ENCODE data around the gene CMTM4.

The CMTM4 gene

GRCh38 chr16:66696669-66697630 lies at the start of gene CMTM4:
TSS of gene CMTM4 (minus strand) at chr16:66696743. CDS start at chr16:66696525, 218 bp downstream.
- in situ Hi-C loops (cut with HindIII; ENCODE audit: low sequenced_read_pairs) = no loop called here

- in situ Hi-C loops (cut with HindIII; ENCODE audit: low sequenced_read_pairs) = no loop called here
Measured at GRCh38 chr16:66746048-66746447, 49.5 kb upstream of the CMTM4 start.

- in situ Hi-C loops (cut with HindIII; ENCODE audit: low sequenced_read_pairs) = no loop called here
Measured at GRCh38 chr16:66741950-66742808, 45.6 kb upstream of the CMTM4 start.

GRCh38 chr16:66741169-66741900 lies 44.8 kb upstream of the CMTM4 start:
- in situ Hi-C loops (cut with HindIII; ENCODE audit: low sequenced_read_pairs) = no loop called here

DNA sequence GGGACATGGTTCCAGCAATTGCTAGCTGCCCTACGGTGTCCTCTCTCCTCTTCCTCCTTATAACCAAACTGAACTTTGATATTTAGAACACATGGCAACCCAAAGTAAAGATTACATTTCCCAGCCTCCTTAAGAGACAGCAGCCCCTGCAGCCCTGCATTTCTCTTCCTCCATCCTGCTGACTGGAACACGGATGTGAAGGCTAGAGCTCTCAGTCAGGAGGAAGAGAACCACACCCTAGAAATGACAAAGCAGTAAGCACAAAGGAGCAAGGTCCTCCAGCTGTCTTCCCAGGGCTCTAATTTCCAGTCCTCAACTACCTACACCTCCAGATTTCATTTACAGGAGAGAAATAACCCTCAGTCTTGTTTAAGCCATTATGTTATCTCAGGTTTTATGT lies 44.0 kb upstream of the CMTM4 start:
- in situ Hi-C loops (cut with HindIII; ENCODE audit: low sequenced_read_pairs) = no loop called here

DNA sequence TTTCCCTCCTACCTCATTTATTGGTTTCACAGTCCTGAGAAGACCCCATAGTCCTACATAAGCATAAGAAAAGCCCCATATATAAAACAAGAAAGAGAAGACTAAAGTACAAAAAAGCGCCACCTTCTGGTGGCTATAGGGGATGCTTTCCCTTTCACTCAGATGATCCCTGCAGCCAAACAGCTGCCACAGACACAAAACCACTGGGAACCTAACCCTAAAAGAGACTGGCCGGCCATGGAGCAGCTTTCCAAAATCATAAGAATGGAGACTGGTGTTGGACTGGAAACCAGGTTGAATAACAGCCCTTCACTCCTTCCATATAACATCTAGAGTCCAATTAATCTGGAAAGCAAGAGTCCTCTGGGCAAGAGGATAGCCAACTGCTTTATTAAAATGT lies 43.5 kb upstream of the CMTM4 start:
- in situ Hi-C loops (cut with HindIII; ENCODE audit: low sequenced_read_pairs) = no loop called here

DNA sequence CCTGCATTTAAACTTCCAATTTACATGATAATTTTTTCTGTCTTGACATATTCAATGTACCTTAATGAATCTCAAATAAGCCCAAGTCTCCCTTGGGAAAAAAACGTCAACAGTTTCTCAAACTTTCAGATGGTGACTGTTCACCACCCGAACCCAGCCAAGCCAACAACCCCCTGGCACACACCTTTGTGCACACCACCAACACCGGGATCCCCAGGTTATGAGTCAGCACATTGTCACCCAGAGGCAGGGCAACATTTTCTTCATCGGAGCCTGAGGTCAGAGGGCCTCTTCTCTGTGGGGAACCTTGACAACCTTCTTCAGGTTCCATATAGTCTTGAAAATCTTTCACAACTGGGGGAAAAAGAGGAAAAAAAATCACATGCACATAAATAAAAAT lies 39.3 kb upstream of the CMTM4 start:
- in situ Hi-C loops (cut with HindIII; ENCODE audit: low sequenced_read_pairs) = no loop called here

- in situ Hi-C loops (cut with HindIII; ENCODE audit: low sequenced_read_pairs) = no loop called here
Measured at GRCh38 chr16:66731101-66731500, 34.6 kb upstream of the CMTM4 start.

GRCh38 chr16:66728804-66729203 lies 32.3 kb upstream of the CMTM4 start:
- in situ Hi-C loops (cut with HindIII; ENCODE audit: low sequenced_read_pairs) = no loop called here

GRCh38 chr16:66728117-66728787 lies 31.7 kb upstream of the CMTM4 start:
- in situ Hi-C loops (cut with HindIII; ENCODE audit: low sequenced_read_pairs) = no loop called here

GRCh38 chr16:66720766-66721165 lies 24.2 kb upstream of the CMTM4 start:
- in situ Hi-C loops (cut with HindIII; ENCODE audit: low sequenced_read_pairs) = no loop called here

GRCh38 chr16:66719246-66719645 lies 22.7 kb upstream of the CMTM4 start:
- in situ Hi-C loops (cut with HindIII; ENCODE audit: low sequenced_read_pairs) = no loop called here

DNA sequence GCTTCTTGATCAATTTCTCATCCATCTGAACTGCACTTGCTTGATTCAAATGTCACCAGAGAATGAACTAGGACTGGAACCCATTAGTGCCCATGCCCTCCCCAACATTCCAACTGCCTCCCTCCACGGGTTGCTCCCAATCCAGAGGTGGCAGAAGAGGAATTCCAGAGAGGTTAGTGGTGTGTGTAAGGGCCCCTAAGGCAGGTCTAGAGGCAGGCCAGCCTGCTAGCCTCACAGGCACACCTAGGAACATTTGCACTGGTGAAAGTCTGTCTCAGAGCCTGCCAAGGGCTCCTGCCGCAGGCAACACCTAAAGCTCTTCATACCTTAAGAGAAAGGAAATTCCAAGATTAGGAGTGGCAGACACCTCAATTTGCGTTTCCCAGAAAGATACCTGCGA lies 21.2 kb upstream of the CMTM4 start:
- in situ Hi-C loops (cut with HindIII; ENCODE audit: low sequenced_read_pairs) = no loop called here

DNA sequence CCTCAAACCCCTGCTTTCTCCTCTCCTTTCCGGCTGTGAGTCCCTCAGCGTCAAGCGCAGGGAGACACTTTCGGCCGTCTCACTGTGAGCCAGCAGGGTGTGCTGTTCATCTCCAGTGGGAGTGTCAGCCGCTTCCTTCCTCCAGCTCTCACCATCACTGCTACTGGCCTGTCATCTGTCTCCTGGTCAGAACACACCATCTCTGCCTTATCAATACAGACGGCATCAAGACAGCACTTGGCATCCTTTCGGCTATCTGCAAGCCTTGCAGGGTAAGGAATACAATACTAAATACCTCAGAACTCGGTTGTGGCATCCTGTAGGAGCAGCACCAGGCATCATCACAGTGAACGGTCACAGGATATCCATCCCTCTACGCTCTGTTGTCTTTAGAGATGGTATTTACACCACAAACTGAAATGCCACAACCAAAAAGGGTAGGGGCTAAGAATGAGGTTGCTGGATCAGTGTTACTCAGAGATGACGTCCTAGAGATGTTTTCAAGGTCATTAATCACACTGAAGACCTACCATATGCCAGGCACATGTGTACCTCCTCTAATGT lies 20.7 kb upstream of the CMTM4 start:
- in situ Hi-C loops (cut with HindIII; ENCODE audit: low sequenced_read_pairs) = no loop called here

DNA sequence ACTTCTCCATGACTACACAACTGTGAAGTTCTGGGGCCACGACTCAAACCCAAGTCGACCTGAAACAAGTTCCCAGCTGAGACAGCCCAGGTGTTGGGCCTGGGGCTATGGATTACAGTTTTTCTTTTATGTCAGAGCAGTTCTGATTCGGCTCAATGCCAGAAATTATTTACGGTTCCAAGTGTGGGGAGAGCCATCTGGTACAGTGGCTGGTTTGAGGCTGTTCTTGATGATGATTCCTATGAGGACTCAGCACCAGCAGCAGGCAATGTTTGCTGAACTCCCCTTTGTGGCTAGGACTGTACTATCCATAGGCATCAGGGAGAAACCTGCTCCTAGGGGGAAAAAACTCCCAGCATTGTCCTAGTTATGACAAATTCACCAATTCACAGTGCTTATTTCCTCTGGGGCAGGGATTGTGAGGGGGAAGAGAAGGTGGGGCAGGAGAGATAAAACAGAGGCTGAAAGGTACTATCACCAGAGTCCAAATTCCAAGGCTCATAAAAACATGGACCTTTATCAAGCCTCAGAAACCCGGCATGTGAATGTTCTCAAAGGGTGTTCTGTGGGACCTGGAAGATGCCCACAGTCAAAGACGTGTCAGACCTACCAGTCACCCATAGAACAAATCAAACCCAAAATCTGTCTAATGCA lies 18.2 kb upstream of the CMTM4 start:
- in situ Hi-C loops (cut with HindIII; ENCODE audit: low sequenced_read_pairs) = no loop called here

DNA sequence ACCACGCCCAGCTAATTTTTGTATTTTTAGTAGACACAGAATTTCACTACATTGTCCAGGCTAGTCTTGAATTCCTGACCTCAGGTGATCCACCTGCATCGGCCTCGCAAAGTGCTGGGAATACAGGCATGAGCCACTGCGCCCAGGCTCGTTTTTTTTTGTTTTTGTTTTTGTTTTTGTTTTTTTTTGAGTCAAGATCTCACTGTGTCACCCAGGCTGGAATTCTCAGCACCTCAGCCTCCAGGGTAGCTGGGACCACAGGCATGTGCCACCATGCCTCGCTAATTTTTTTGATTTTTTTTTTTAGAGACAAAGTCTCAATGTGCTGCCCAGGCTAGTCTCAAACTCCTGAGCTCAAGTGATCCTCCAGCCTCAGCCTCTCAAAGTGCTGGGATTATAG lies 17.5 kb upstream of the CMTM4 start:
- in situ Hi-C loops (cut with HindIII; ENCODE audit: low sequenced_read_pairs) = no loop called here

DNA sequence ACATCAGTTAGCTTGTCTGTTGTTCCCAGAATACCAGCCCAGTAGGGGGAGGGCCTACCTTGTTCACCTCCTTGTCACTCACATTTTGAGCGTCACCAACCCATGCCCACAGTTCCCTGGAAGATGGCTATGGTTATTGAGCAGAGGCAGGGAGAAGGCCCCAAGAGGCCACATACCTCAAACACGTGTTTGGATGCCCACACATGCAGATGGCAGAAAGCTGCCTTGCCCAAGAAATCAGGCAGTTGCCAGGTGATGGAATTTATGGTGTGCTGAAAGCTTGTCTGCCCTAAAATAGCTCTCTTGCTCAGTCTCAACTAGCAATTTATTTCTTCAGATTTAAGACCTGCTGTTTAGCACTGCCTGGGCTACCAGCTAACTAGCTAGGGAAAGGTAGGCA lies 16.5 kb upstream of the CMTM4 start:
- in situ Hi-C loops (cut with HindIII; ENCODE audit: low sequenced_read_pairs) = no loop called here

- in situ Hi-C loops (cut with HindIII; ENCODE audit: low sequenced_read_pairs) = no loop called here
Measured at GRCh38 chr16:66712512-66712911, 16.0 kb upstream of the CMTM4 start.

GRCh38 chr16:66711581-66711980 lies 15.0 kb upstream of the CMTM4 start:
- in situ Hi-C loops (cut with HindIII; ENCODE audit: low sequenced_read_pairs) = no loop called here

DNA sequence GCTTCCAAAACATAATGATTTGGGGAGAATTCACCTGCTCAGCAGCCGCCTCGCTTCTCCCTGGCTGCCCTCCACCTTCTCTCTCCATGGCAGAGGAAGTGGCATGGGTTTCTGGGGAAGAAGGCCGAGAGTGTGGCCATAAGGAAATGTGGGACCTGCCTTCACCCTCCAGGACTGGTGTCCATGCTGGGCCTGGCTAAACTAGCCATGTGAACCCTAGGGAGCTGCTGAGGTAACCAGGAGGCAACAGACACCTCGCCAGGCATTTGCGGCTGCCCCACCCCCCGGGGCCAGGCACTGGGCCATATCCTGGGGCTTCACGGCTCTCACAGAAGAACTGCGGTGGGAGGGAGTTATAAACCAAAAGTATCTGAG lies 9.9 kb upstream of the CMTM4 start:
- in situ Hi-C loops (cut with HindIII; ENCODE audit: low sequenced_read_pairs) = no loop called here
